Ovary (tissue), 3 donors: Measurements from ENCODE around the gene ABCC12.

ENCODE experiments used
- POLR2A ChIP-seq: fragments of 450-650 bp; IDR thresholded peaks from one replicate; pipeline ENCODE4 v1.6.1; 2017; ENCODE audit warnings: antibody characterized with exemption, mild to moderate bottlenecking, moderate library complexity
- TF ChIP-seq, protein P1 (sequence below), 3 donors: fragments of 450-650 bp in 2 of 3; fragments of 200-600 bp in 1 of 3; IDR thresholded peaks; one replicate each; pipeline versions ENCODE4 v1.5.1 to v1.8.0; 2016 to 2022; ENCODE audit warnings: antibody characterized with exemption in 3 of 3, mild to moderate bottlenecking in 1 of 3
- donor health status: DM: no; HTN: no; CAD: no.

DNA sequence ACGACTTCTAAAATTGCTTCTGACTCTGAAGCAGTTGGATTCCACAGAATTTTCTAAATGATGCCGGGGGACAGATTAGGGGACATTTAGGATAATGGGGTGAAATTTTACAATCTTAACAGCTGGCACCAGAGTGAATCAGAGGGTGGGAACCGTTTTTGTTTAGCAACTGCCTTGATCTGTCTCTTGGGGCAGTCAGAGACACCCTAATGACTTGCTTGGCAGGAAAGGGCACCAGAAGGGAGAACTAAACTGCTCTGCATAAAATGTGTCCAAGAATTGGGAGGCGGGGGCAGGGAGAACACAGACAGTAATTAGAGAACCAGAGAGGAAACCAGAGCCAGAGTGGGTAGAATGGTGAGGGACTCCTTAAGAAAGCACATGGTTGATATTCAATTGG is 6.1 kb upstream of the ABCC12 start:
- TF ChIP-seq, protein P1, sequence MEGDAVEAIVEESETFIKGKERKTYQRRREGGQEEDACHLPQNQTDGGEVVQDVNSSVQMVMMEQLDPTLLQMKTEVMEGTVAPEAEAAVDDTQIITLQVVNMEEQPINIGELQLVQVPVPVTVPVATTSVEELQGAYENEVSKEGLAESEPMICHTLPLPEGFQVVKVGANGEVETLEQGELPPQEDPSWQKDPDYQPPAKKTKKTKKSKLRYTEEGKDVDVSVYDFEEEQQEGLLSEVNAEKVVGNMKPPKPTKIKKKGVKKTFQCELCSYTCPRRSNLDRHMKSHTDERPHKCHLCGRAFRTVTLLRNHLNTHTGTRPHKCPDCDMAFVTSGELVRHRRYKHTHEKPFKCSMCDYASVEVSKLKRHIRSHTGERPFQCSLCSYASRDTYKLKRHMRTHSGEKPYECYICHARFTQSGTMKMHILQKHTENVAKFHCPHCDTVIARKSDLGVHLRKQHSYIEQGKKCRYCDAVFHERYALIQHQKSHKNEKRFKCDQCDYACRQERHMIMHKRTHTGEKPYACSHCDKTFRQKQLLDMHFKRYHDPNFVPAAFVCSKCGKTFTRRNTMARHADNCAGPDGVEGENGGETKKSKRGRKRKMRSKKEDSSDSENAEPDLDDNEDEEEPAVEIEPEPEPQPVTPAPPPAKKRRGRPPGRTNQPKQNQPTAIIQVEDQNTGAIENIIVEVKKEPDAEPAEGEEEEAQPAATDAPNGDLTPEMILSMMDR (IDR thresholded peaks at IDR 0.05) = no peak
- TF ChIP-seq POLR2A = no peak
